Spleen (tissue), 13 donors: ENCODE data around the gene MYL10. TPM values are rescaled to one million over a fixed set of nuclear protein-coding genes. Genes with fewer than 3 reads are reported as not detected.

Experiments
- DNase-seq: peaks from one replicate; pipeline ENCODE4 v3.0.0-alpha.2; 2020
- H3K27ac ChIP-seq, 8 donors: fragments of 200-600 bp; sonication (generic) in 7 of 8; 1 replicate in 4 of 8; 2 replicates in 4 of 8; pipeline versions ENCODE4 v1.5.0 to v1.8.0; 2016 to 2021; ENCODE audit warnings: inconsistent platforms in 4 of 8, mild to moderate bottlenecking in 4 of 8, moderate library complexity in 1 of 8
- H3K27me3 ChIP-seq, 7 donors: fragments of 200-600 bp; sonication (generic) in 6 of 7; replicated peaks in 1 of 7; 1 replicate in 4 of 7; 2 replicates in 3 of 7; pipeline versions ENCODE4 v1.5.0 to v1.8.0; 2016 to 2021; ENCODE audit warnings: inconsistent platforms in 3 of 7, mild to moderate bottlenecking in 1 of 7
- H3K36me3 ChIP-seq, 6 donors: fragments of 200-600 bp; sonication (generic) in 5 of 6; 1 replicate in 4 of 6; 2 replicates in 2 of 6; pipeline versions ENCODE4 v1.5.0 to v1.8.0; 2016 to 2021; ENCODE audit warnings: inconsistent platforms in 2 of 6
- H3K4me1 ChIP-seq, 6 donors: fragments of 200-600 bp; sonication (generic) in 5 of 6; 1 replicate in 3 of 6; 2 replicates in 3 of 6; pipeline versions ENCODE4 v1.5.0 to v1.8.0; 2016 to 2021; ENCODE audit warnings: inconsistent platforms in 3 of 6
- H3K4me3 ChIP-seq, 8 donors: fragments of 200-600 bp; sonication (generic) in 7 of 8; 1 replicate in 4 of 8; 2 replicates in 4 of 8; pipeline versions ENCODE4 v1.5.0 to v1.8.0; 2016 to 2021; ENCODE audit warnings: inconsistent platforms in 4 of 8, mild to moderate bottlenecking in 4 of 8, moderate library complexity in 2 of 8
- H3K9me3 ChIP-seq, 8 donors: fragments of 200-600 bp; sonication (generic) in 7 of 8; 1 replicate in 4 of 8; 2 replicates in 4 of 8; pipeline versions ENCODE4 v1.5.0 to v1.8.0; 2016 to 2021; ENCODE audit warnings: inconsistent platforms in 4 of 8
- CTCF ChIP-seq, 11 experiments: fragments of 200-600 bp in 7 of 11; fragments of 450-650 bp in 4 of 11; sonication (generic) in 4 of 11; IDR thresholded peaks in 8 of 11; conservative IDR thresholded peaks in 3 of 11; 1 replicate in 7 of 11; 2 replicates in 4 of 11; pipeline versions ENCODE4 v1.4.0 to v1.8.0; 2016 to 2021; ENCODE audit warnings: antibody characterized with exemption in 11 of 11, inconsistent platforms in 4 of 11, mild to moderate bottlenecking in 1 of 11
- POLR2A ChIP-seq, 3 donors: fragments of 450-650 bp; IDR thresholded peaks; one replicate each; pipeline ENCODE4 v1.5.1; 2017; ENCODE audit warnings: antibody characterized with exemption in 3 of 3, mild to moderate bottlenecking in 1 of 3
- POLR2AphosphoS5 ChIP-seq, 3 donors: sonication (generic); formaldehyde crosslinking; IDR thresholded peaks; one replicate each; pipeline ENCODE4 v1.5.1; 2017; ENCODE audit warnings: antibody characterized with exemption in 3 of 3
- WGBS, 5 donors: extraction: QIAGEN DNeasy Blood & Tissue Kit in 3 of 5; methylation state at CpG; one replicate each; pipeline versions ENCODE4 v1.1.5 to v1.1.7; 2013 to 2018; 5-methylcytosine and 5-hydroxymethylcytosine counted together
- intact Hi-C: fragments of 100-400 bp; cut with DNase I; formaldehyde crosslinking; loops from one replicate; pipeline ENCODE4 v1.15.0; 2023; ENCODE audit warnings: low total_unique reads
- long read RNA-seq, 2 donors: transcript quantifications; one replicate each; lab custom pipeline, GENCODE V29; 2026
- polyA plus RNA-seq, 3 donors: library from polyadenylated mRNA; stranded (reverse); fragments of 200-250 nt; gene quantifications; one replicate each; pipeline ENCODE4 v1.2.1, GENCODE V29; 2013
- total RNA-seq, 7 donors: library from RNA; depleted of rRNA in 3 of 7; stranded (reverse); fragments of >200 nt in 3 of 7; fragmentation: NEBNext Ultra II Directional in 4 of 7; extraction: Animal tissue kit (Norgen Biotek cat#: 25700) in 4 of 7; gene quantifications; one replicate each; pipeline versions ENCODE4 v1.1.0 to v1.2.1, GENCODE V29; 2016 to 2021
- donor health status: healthy with polysubstance abuse.
- donor health status: DM: no; HTN: no; CAD: no; lungs with moderate emphysema.
- donor health status: DM: no; HTN: no; CAD: no.
- donor health status: Bipolar disorder and iron deficiency.
- donor health status: healthy.
- donor health status: DM: no; HTN: no; CAD: no.
- donor health status: DM: yes; HTN: yes; CAD: no.

The MYL10 gene
- total RNA-seq (not detected), polyA plus RNA-seq (not detected)
- long read RNA-seq, donor 1 = 0 reads
- long read RNA-seq, donor 2 = 0 reads

- DNase-seq = no peak
- Histone ChIP-seq H3K4me1 (peaks cover 0 to 10% (median 0%) of the 10 kb centered on the region in 6 donors), H3K9me3 (peaks cover 0 to 9% (median 4%) of the 10 kb centered on the region in 8 donors), H3K27me3 (peaks cover 0 to 48% (median 10%) of the 10 kb centered on the region in 7 donors), H3K4me3 (no peak within 1 kb of the TSS), H3K27ac (no peak within 1 kb of the TSS), H3K36me3 (no peaks in the 10 kb centered on the region)
- intact Hi-C loops = no loop called here
- no peak for TF ChIP-seq POLR2AphosphoS5 (IDR thresholded peaks at IDR 0.05)
- no peak for TF ChIP-seq POLR2A (IDR thresholded peaks at IDR 0.05)
- 77 to 93% (median 89%) methylated on average over 8 of the region's 8 CpGs for WGBS, 5 donors
Observed at GRCh38 chr7:101629171-101629570, at the start of gene MYL10. Gene MYL10 (minus strand): TSS chr7:101629296. CDS start chr7:101629118, 178 bp downstream.

GRCh38 chr7:101678658-101679057 is 49.6 kb upstream of the MYL10 start:
- Histone ChIP-seq H3K27me3 (no peaks in the 10 kb centered on the region), H3K36me3 (no peaks in the 10 kb centered on the region), H3K9me3 (no peaks in the 10 kb centered on the region), H3K4me1 (peaks cover 0 to 4% (median 0%) of the 10 kb centered on the region in 6 donors), H3K27ac (no peak overlapping the region), H3K4me3 (no peak overlapping the region)
- WGBS, 5 donors = 73 to 94% (median 90%) methylated on average over 9 of the region's 9 CpGs
- TF ChIP-seq CTCF (IDR thresholded peaks at IDR 0.05 in 8 of 11, conservative IDR thresholded peaks at IDR 0.05 in 3 of 11) (no peak), POLR2AphosphoS5 (IDR thresholded peaks at IDR 0.05) (no peak), POLR2A (IDR thresholded peaks at IDR 0.05) (no peak)
- no peak for DNase-seq
- intact Hi-C loops = no loop called here

DNA sequence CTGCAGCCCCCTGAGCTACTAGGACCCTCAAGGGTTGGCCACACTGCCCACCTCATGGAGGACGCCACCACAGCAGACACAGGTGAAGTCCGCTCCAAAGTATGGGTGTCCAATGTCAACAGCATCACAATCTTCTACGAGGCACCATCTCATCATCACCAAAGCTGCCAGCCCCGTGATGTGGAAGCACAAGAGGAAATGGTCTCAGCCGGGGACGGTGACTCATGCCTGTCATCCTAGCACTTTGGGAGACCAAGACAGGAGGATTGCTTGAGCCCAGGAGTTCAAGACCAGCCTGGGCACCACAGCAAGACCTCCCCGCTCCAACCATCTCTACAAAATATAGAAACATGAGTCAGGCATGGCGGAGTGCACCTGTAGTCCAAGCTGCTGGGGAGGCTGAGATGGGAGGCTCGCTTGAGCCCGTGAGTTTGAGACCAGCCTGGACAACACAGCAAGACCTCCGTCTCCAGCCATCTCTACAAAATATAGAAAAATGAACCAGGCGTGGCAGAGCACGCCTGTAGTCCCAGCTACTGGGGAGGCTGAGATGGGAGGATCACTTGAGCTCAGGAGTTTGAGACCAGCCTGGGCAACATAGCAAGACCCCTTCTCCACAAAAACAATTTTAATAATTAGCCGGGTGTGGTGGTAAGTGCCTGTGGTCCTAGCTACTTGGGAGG is 48.8 kb upstream of the MYL10 start:
- Histone ChIP-seq H3K9me3 (peaks cover 0 to 6% (median 5%) of the 10 kb centered on the region in 8 donors), H3K27ac (no peak overlapping the region), H3K36me3 (no peaks in the 10 kb centered on the region), H3K4me3 (no peak overlapping the region), H3K27me3 (no peaks in the 10 kb centered on the region), H3K4me1 (peaks cover 0 to 4% (median 0%) of the 10 kb centered on the region in 6 donors)
- intact Hi-C loops = no loop called here
- no peak for TF ChIP-seq CTCF (IDR thresholded peaks at IDR 0.05 in 8 of 11, conservative IDR thresholded peaks at IDR 0.05 in 3 of 11)
- TF ChIP-seq POLR2AphosphoS5 (IDR thresholded peaks at IDR 0.05) = no peak
- 73 to 80% (median 77%) methylated on average over 12 to 14 of the region's 14 CpGs for WGBS, 5 donors
- DNase-seq = no peak

- H3K36me3 ChIP-seq = no peaks in the 10 kb centered on the region
- H3K4me1 ChIP-seq = peaks cover 0 to 4% (median 0%) of the 10 kb centered on the region in 6 donors
- TF ChIP-seq POLR2A (IDR thresholded peaks at IDR 0.05) (no peak), POLR2AphosphoS5 (IDR thresholded peaks at IDR 0.05) (no peak), CTCF (IDR thresholded peaks at IDR 0.05 in 8 of 11, conservative IDR thresholded peaks at IDR 0.05 in 3 of 11) (no peak)
- DNase-seq = no peak
- no peak overlapping the region for H3K4me3 ChIP-seq
- 82 to 87% (median 83%) methylated on average over 10 of the region's 10 CpGs for WGBS, 5 donors
- H3K27me3 ChIP-seq = no peaks in the 10 kb centered on the region
- H3K9me3 ChIP-seq = peaks cover 0 to 11% (median 5%) of the 10 kb centered on the region in 8 donors
- no peak overlapping the region for H3K27ac ChIP-seq
- intact Hi-C loops = no loop called here
Observed at GRCh38 chr7:101677391-101677790, 48.3 kb upstream of the MYL10 start.
